ENCODE results near the gene PIERCE2. TPM values are rescaled to one million over a fixed set of nuclear protein-coding genes. Genes with fewer than 3 reads are reported as not detected.

PIERCE2 gene
- total and polyA plus RNA-seq, 2 of the 13 experiments (the other 11 are each of a cell fraction or from before 2014, with no cell fraction given): 0.09 TPM; not detected in 1

- TF ChIP-seq ZNF407 (CRISPR knock-in tag; IDR thresholded peaks at IDR 0.05; ENCODE audit: not compliant biosample characterization) (peak; percentile 87), ARNT (IDR thresholded peaks at IDR 0.05) (no peak), NFYB (CRISPR knock-in tag; IDR thresholded peaks at IDR 0.05) (peak; percentile 42; the same call in 1 of the 2 replicates), ATAD3A (CRISPR knock-in tag; IDR thresholded peaks at IDR 0.05) (no peak), SP1 (IDR thresholded peaks at IDR 0.05) (no peak), SP1 (CRISPR knock-in tag; IDR thresholded peaks at IDR 0.05) (no peak), ZNF18 (CRISPR knock-in tag; IDR thresholded peaks at IDR 0.05; ENCODE audit: insufficient replicate concordance) (no peak), NFIB (CRISPR knock-in tag; IDR thresholded peaks at IDR 0.05; ENCODE audit: borderline replicate concordance) (no peak), SNRNP70 (IDR thresholded peaks at IDR 0.05; ENCODE audit: low read depth, low read length) (no peak), ZNF891 (CRISPR knock-in tag; IDR thresholded peaks at IDR 0.05) (peak; percentile 37; the same call in 1 of the 2 replicates), YY1 (IDR thresholded peaks at IDR 0.05; ENCODE audit: insufficient read depth, insufficient replicate concordance, low read depth, low read length) (peak; percentile 61), MAF1 (CRISPR knock-in tag; IDR thresholded peaks at IDR 0.05; ENCODE audit: borderline replicate concordance) (no peak), ZNF230 (CRISPR knock-in tag; IDR thresholded peaks at IDR 0.05) (peak; percentile 40; the same call in 1 of the 2 replicates), ZNF660 (CRISPR knock-in tag; IDR thresholded peaks at IDR 0.05; ENCODE audit: borderline replicate concordance, low read depth) (no peak), NFIC (IDR thresholded peaks at IDR 0.05; ENCODE audit: low read length) (no peak), PREB (CRISPR knock-in tag; IDR thresholded peaks at IDR 0.05) (no peak), GPBP1L1 (CRISPR knock-in tag; IDR thresholded peaks at IDR 0.05) (no peak)
Observed at GRCh38 chr15:55408012-55408928, at the start of gene PIERCE2, which contains the start of gene CCPG1 (continued).

Data from HepG2 (cell line).